CD8-positive, alpha-beta memory T cell (primary cell): ENCODE measurements around the gene NOL7. TPM values are rescaled to one million over a fixed set of nuclear protein-coding genes. Genes with fewer than 3 reads are reported as not detected.
A peak's percentile ranks its signal among the peaks of the same experiment; 100 is the strongest.

Experiments used
- CTCF ChIA-PET: fragments of 350-600 bp; sonication (Branson Sonifier 250); formaldehyde crosslinking; loops from one replicate; lab custom pipeline; 2021; ENCODE audit warnings: antibody characterized with exemption; lab: Charles Lee
- POLR2A ChIA-PET: fragments of 350-600 bp; sonication (Branson Sonifier 250); formaldehyde crosslinking; loops from one replicate; lab custom pipeline; 2021; ENCODE audit warnings: antibody characterized with exemption; lab: Charles Lee
- DNase-seq, 5 donors: peaks; one replicate each; pipeline versions ENCODE4 v3.0.0 to v3.0.0-alpha.2; 2020 to 2022; ENCODE audit warnings: mixed read lengths in 1 of 5
- H3K27ac ChIP-seq: one replicate; pipeline ENCODE4 v1.7.0; 2013; ENCODE audit warnings: low read depth, mild to moderate bottlenecking, low read length, moderate library complexity
- H3K27me3 ChIP-seq: 2 replicates; pipeline ENCODE4 v1.7.0; 2013; ENCODE audit warnings: low read length, mild to moderate bottlenecking; ENCODE audit not compliant: insufficient read depth, poor library complexity, severe bottlenecking
- H3K36me3 ChIP-seq: 2 replicates; pipeline ENCODE4 v1.7.0; 2013; ENCODE audit warnings: mild to moderate bottlenecking, low read length, moderate library complexity; ENCODE audit not compliant: insufficient read depth
- H3K4me1 ChIP-seq: 2 replicates; pipeline ENCODE4 v1.7.0; 2013; ENCODE audit warnings: mild to moderate bottlenecking, low read length, moderate library complexity; ENCODE audit not compliant: insufficient read depth
- H3K4me3 ChIP-seq: 2 replicates; pipeline ENCODE4 v1.7.0; 2013; ENCODE audit warnings: mild to moderate bottlenecking, low read length
- H3K9me3 ChIP-seq: 2 replicates; pipeline ENCODE4 v1.7.0; 2013; ENCODE audit warnings: mild to moderate bottlenecking, low read length
- H3K27ac Mint-ChIP-seq, 8 donors: one replicate each; pipeline ENCODE4 v1.8.0; 2020 to 2021; ENCODE audit warnings: mixed read lengths in 8 of 8, mild to moderate bottlenecking in 6 of 8, inconsistent platforms in 3 of 8, moderate library complexity in 3 of 8
- H3K27me3 Mint-ChIP-seq, 2 donors: one replicate each; pipeline ENCODE4 v1.8.0; 2020 to 2021; ENCODE audit warnings: mixed read lengths in 2 of 2, mild to moderate bottlenecking in 1 of 2, moderate library complexity in 1 of 2
- H3K36me3 Mint-ChIP-seq, 3 donors: one replicate each; pipeline ENCODE4 v1.8.0; 2020 to 2021; ENCODE audit warnings: mixed read lengths in 3 of 3, inconsistent platforms in 1 of 3, mild to moderate bottlenecking in 1 of 3
- H3K4me1 Mint-ChIP-seq, 3 donors: one replicate each; pipeline ENCODE4 v1.8.0; 2020 to 2021; ENCODE audit warnings: mixed read lengths in 3 of 3, inconsistent platforms in 1 of 3, mild to moderate bottlenecking in 1 of 3
- H3K4me3 Mint-ChIP-seq, 7 donors: one replicate each; pipeline ENCODE4 v1.8.0; 2020 to 2021; ENCODE audit warnings: mixed read lengths in 7 of 7, mild to moderate bottlenecking in 6 of 7, moderate library complexity in 4 of 7, inconsistent platforms in 2 of 7
- H3K9me3 Mint-ChIP-seq, 5 donors: one replicate each; pipeline ENCODE4 v1.8.0; 2020 to 2022; ENCODE audit warnings: mixed read lengths in 5 of 5, mild to moderate bottlenecking in 3 of 5, moderate library complexity in 2 of 5, inconsistent platforms in 1 of 5
- polyA plus RNA-seq: library from polyadenylated mRNA; unstranded; fragments of 300-500 nt; fragmentation: Illumina TruSeq; gene quantifications from one replicate; pipeline ENCODE4 v1.2.3, GENCODE V29; 2021
- total RNA-seq, 2 experiments: library from RNA; stranded (reverse); gene quantifications; one replicate each; pipeline ENCODE4 v1.2.3, GENCODE V29; 2021

Gene NOL7
- total and polyA plus RNA-seq, 3 experiments from 2014 or later: 120 to 137 (median 122) TPM

- Histone ChIP-seq H3K36me3 (no peaks in the 10 kb centered on the region), H3K27ac (peak overlapping the region; percentile 83), H3K4me3 (peak overlapping the region; percentile 95), H3K9me3 (no peaks in the 10 kb centered on the region), H3K27me3 (no peaks in the 10 kb centered on the region), H3K4me1 (peaks cover 10% of the 10 kb centered on the region)
- peak overlapping the region; percentile 90 to 97 (median 94) for H3K4me3 Mint-ChIP-seq
- peaks cover 2 to 12% (median 5%) of the 10 kb centered on the region in 3 donors for H3K36me3 Mint-ChIP-seq
- H3K9me3 Mint-ChIP-seq: no peaks in the 10 kb centered on the region
- peak; percentile 89 to 97 (median 96) for DNase-seq
- ChIA-PET POLR2A (interaction anchor here (0.6 to 2.5 kb wide), 11 partner anchors 41 to 501 kb away, joined by 3 to 38 read pairs (median 5); partner anchors contain the start of genes GFOD1, NOL7, RANBP9 and TBC1D7), CTCF (interaction anchor here (0.6 to 6.6 kb wide), 40 partner anchors 9 to 257 kb away, joined by 3 to 94 read pairs (median 5); partner anchors contain the start of genes GFOD1, NOL7, RANBP9 and TBC1D7)
- H3K27ac Mint-ChIP-seq: peak overlapping the region; percentile 92 to 99 (median 96)
- H3K4me1 Mint-ChIP-seq: peaks cover 21 to 31% (median 29%) of the 10 kb centered on the region in 3 donors
- no peaks in the 10 kb centered on the region for H3K27me3 Mint-ChIP-seq
Observed at GRCh38 chr6:13574149-13574570, 41.0 kb upstream of the NOL7 start.

DNA sequence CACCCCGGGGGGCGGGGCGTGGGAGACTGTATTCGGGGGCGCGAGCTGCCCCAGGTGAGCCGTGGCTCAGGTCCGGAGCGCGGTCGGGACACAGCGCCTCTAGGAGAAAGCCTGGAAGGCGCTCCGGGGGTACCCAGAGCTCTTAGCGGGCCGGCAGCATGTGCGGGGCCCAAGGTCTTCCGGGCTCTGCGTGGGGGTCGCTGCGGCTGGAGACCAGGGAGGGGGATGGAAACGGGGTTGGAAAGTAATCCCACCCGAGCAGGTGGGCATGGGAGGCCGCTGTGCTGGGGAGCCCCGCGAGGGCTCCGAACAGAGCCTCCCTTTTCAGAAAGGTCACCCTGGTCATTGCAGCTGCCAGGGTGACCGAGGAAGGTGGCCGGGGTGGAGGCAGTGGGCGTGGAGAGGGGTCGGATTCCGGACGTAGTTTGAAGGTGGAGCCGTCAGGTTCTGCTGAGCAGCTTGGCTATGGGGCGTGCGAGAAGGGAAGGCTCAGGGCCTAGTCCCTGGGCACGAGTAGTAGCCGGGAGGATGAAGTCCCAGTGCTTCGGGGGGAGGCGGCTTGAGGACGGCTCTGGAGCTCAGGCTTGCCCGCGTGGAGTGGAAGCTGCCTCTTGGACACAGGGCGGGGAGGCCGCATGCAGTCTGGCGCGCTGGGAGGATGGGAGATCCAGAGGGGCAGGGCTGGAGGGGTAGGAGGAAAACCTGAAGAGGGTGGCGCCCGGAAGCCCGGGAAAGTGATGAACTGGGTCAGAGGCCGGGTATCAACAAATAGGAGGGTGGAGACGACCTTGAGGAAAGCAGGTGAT lies 40.4 kb upstream of the NOL7 start, which contains the start of gene SIRT5:
Gene SIRT5, plus strand, starts transcription at position 31 of the 806 bp plus-strand sequence. CDS start 9,510 bp downstream, outside the sequence.
- Mint-ChIP-seq H3K36me3 (peaks cover 2 to 14% (median 5%) of the 10 kb centered on the region in 3 donors), H3K27me3 (no peaks in the 10 kb centered on the region), H3K4me1 (peaks cover 21 to 31% (median 29%) of the 10 kb centered on the region in 3 donors), H3K9me3 (no peaks in the 10 kb centered on the region), H3K27ac (peak within 1 kb of the TSS; percentile 92 to 99 (median 96)), H3K4me3 (peak within 1 kb of the TSS; percentile 90 to 97 (median 94))
- Histone ChIP-seq H3K4me3 (peak within 1 kb of the TSS; percentile 95), H3K27me3 (no peaks in the 10 kb centered on the region), H3K27ac (peak within 1 kb of the TSS; percentile 83), H3K9me3 (no peaks in the 10 kb centered on the region), H3K4me1 (peaks cover 10% of the 10 kb centered on the region), H3K36me3 (no peaks in the 10 kb centered on the region)
- peak; percentile 64 to 84 (median 73) for DNase-seq
- ChIA-PET CTCF (interaction anchor here (0.6 to 6.6 kb wide), 50 partner anchors 8 to 334 kb away, joined by 3 to 94 read pairs (median 4); partner anchors contain the start of genes GFOD1, NOL7, RANBP9 and TBC1D7), POLR2A (interaction anchor here (0.6 to 2.5 kb wide), 15 partner anchors 13 to 500 kb away, joined by 3 to 38 read pairs (median 4); partner anchors contain the start of genes GFOD1, NOL7, RANBP9 and TBC1D7)

DNA sequence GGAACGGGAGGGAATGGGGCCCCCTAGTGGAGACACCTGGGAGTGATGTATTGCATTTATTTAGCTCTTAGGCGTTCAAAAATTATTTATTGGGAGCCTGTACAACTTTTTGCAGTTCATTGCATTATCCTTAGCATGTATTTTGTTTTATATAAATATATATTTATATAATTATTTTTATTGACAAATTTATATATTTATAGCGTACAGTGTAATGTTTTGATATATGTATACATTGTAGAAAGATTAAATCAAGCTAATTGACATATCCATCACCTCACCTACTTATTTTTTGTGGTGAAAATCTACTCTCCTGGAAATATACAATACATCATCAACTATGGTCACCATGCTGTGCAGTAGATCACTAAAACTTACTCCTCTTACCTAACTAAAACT lies 39.8 kb upstream of the NOL7 start:
- H3K36me3 Mint-ChIP-seq: peaks cover 2 to 20% (median 5%) of the 10 kb centered on the region in 3 donors
- H3K27me3 ChIP-seq: no peaks in the 10 kb centered on the region
- H3K27ac ChIP-seq: peak overlapping the region; percentile 83
- peaks cover 21 to 31% (median 29%) of the 10 kb centered on the region in 3 donors for H3K4me1 Mint-ChIP-seq
- H3K36me3 ChIP-seq: no peaks in the 10 kb centered on the region
- peak overlapping the region; percentile 95 for H3K4me3 ChIP-seq
- ChIA-PET CTCF (interaction anchor here (0.6 to 6.6 kb wide), 38 partner anchors 9 to 333 kb away, joined by 3 to 94 read pairs (median 5); partner anchors contain the start of genes GFOD1, NOL7, RANBP9 and TBC1D7), POLR2A (interaction anchor here (0.6 to 2.5 kb wide), 10 partner anchors 13 to 500 kb away, joined by 3 to 38 read pairs (median 4); partner anchors contain the start of genes GFOD1, NOL7 and TBC1D7)
- no peaks in the 10 kb centered on the region for H3K27me3 Mint-ChIP-seq
- peak overlapping the region; percentile 90 to 97 (median 94) for H3K4me3 Mint-ChIP-seq
- no peak for DNase-seq
- H3K27ac Mint-ChIP-seq: peak overlapping the region; percentile 92 to 99 (median 96)
- H3K9me3 ChIP-seq: no peaks in the 10 kb centered on the region
- H3K4me1 ChIP-seq: peaks cover 10% of the 10 kb centered on the region
- H3K9me3 Mint-ChIP-seq: no peaks in the 10 kb centered on the region

DNA sequence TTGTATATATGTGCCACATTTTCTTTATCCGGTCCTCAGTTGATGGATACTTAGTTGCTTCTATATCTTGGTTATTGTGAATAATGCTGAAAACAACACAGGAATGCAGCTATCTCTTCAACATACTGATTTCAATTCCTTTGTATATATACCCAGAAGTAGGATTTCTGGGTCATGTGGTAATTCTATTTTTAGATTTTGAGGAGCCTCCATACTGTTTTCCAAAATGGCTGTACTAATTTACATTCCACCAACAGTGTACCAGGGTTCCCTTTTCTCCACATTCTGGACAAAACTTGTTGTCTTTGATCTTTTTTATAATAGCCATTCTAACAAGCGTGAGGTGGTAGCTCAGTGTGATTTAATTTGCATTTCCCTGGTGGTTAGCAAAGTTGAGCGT lies 39.1 kb upstream of the NOL7 start:
- no peaks in the 10 kb centered on the region for H3K9me3 Mint-ChIP-seq
- ChIA-PET POLR2A (no interaction called here), CTCF (interaction anchor here (1.4 to 6.6 kb wide), 11 partner anchors 11 to 333 kb away, joined by 3 to 94 read pairs (median 7); partner anchors contain the start of genes NOL7 and RANBP9)
- no peaks in the 10 kb centered on the region for H3K9me3 ChIP-seq
- no peaks in the 10 kb centered on the region for H3K27me3 Mint-ChIP-seq
- H3K27me3 ChIP-seq: no peaks in the 10 kb centered on the region
- H3K27ac Mint-ChIP-seq: peak overlapping the region in 6 of 8 donors; percentile 23 to 95 (median 81)
- no peak for DNase-seq
- no peak overlapping the region for H3K27ac ChIP-seq
- no peaks in the 10 kb centered on the region for H3K36me3 ChIP-seq
- peaks cover 2 to 27% (median 5%) of the 10 kb centered on the region in 3 donors for H3K36me3 Mint-ChIP-seq
- H3K4me1 Mint-ChIP-seq: peaks cover 21 to 31% (median 29%) of the 10 kb centered on the region in 3 donors
- H3K4me1 ChIP-seq: peaks cover 10% of the 10 kb centered on the region
- peak overlapping the region in 6 of 7 donors; percentile 7 to 82 (median 63) for H3K4me3 Mint-ChIP-seq
- no peak overlapping the region for H3K4me3 ChIP-seq

DNA sequence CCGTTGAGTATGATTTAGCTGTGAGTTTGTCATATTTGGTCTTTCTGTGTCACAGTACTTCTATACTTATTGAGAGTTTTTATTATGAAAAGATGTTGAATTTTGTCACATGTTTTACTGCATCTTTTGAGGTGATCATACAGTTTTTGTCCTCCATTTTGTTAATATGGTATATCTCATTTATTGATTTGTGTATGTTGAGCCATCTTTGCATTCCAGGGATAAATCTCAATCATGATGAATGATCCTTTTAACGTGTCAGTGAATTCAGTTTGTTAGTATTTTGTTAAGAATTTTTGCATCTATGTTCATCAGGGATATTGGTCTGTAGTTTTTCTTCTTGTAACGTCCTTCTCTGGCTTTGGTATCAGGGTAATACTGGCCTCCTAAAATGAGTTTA lies 37.2 kb upstream of the NOL7 start:
- H3K9me3 Mint-ChIP-seq: no peaks in the 10 kb centered on the region
- ChIA-PET POLR2A (no interaction called here), CTCF (no interaction called here)
- Histone ChIP-seq H3K9me3 (no peaks in the 10 kb centered on the region), H3K27me3 (no peaks in the 10 kb centered on the region), H3K27ac (no peak overlapping the region), H3K4me1 (peaks cover 10% of the 10 kb centered on the region), H3K36me3 (no peaks in the 10 kb centered on the region), H3K4me3 (no peak overlapping the region)
- no peaks in the 10 kb centered on the region for H3K27me3 Mint-ChIP-seq
- no peak overlapping the region for H3K4me3 Mint-ChIP-seq
- peaks cover 19 to 31% (median 27%) of the 10 kb centered on the region in 3 donors for H3K4me1 Mint-ChIP-seq
- peak overlapping the region in 1 of 8 donors; percentile 8 for H3K27ac Mint-ChIP-seq
- no peak for DNase-seq
- H3K36me3 Mint-ChIP-seq: peaks cover 5 to 32% (median 7%) of the 10 kb centered on the region in 3 donors

DNA sequence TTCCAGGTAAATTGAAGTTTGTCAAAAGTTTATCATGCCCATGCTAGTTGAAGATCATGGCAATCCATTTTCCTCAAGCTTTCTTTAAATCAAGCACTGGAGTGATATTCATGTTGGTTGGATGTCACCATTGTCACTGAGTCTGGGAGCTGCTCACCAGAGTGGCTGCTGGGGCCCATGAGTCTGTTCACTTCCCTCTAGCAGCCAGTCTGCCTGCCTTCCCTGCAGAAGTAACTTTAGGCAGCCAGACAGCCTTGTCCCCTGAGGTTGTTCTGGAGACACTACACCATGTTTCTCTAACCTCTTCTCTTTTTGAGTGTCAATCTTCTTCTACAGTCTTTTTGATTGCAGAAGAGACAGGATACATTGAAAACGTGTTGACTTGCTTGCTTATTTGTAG lies 35.2 kb upstream of the NOL7 start:
- Mint-ChIP-seq H3K27me3 (no peaks in the 10 kb centered on the region), H3K36me3 (peaks cover 5 to 37% (median 7%) of the 10 kb centered on the region in 3 donors), H3K27ac (no peak overlapping the region), H3K9me3 (no peaks in the 10 kb centered on the region), H3K4me1 (peaks cover 11 to 21% (median 19%) of the 10 kb centered on the region in 3 donors), H3K4me3 (no peak overlapping the region)
- Histone ChIP-seq H3K4me1 (peaks cover 5% of the 10 kb centered on the region), H3K4me3 (no peak overlapping the region), H3K9me3 (no peaks in the 10 kb centered on the region), H3K27ac (no peak overlapping the region), H3K27me3 (no peaks in the 10 kb centered on the region), H3K36me3 (no peaks in the 10 kb centered on the region)
- ChIA-PET CTCF (no interaction called here), POLR2A (no interaction called here)
- no peak for DNase-seq

DNA sequence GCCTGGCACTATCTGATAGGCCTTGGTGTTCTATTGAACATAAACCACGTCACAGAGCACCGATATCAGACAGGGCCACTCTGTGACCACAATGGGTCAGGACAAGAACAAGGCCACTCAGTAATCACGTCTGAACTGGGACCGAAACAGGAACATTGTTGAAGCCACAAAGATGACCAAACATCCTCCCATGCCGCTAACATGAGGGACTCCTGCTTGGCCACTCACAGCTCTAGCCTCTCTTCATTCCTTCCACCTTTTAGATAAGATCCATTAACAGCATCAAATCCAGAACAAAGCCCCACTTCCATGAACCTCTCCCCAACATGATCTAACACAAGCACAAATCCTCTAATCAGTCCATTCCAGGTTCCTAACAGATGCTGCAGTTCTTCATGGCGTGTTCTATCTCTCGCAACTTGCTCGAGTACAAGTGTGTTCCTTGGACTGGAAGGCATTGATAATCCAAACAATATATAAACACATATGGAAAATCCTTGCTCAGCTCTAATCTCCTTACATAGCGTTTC lies 33.4 kb upstream of the NOL7 start:
- peak overlapping the region in 1 of 7 donors; percentile 2 for H3K4me3 Mint-ChIP-seq
- H3K4me3 ChIP-seq: no peak overlapping the region
- ChIA-PET CTCF (interaction anchor here (0.9 kb wide), 1 partner anchor 34 kb away, joined by 3 read pairs; the partner anchor contains the start of gene NOL7), POLR2A (no interaction called here)
- H3K27me3 Mint-ChIP-seq: no peaks in the 10 kb centered on the region
- H3K27ac ChIP-seq: no peak overlapping the region
- no peaks in the 10 kb centered on the region for H3K9me3 Mint-ChIP-seq
- DNase-seq: no peak
- no peaks in the 10 kb centered on the region for H3K4me1 ChIP-seq
- H3K36me3 Mint-ChIP-seq: peaks cover 5 to 45% (median 12%) of the 10 kb centered on the region in 3 donors
- H3K9me3 ChIP-seq: no peaks in the 10 kb centered on the region
- no peaks in the 10 kb centered on the region for H3K36me3 ChIP-seq
- H3K27ac Mint-ChIP-seq: peak overlapping the region in 2 of 8 donors; percentile 14 to 39
- peaks cover 1 to 3% (median 2%) of the 10 kb centered on the region in 3 donors for H3K4me1 Mint-ChIP-seq
- no peaks in the 10 kb centered on the region for H3K27me3 ChIP-seq
